Measurements from ENCODE around the gene CENPH.
A peak's percentile ranks its signal among the peaks of the same experiment; 100 is the strongest.

Gene CENPH

GRCh38 chr5:69156456-69156855 is 32.9 kb upstream of the CENPH start:
- H3K4me3 ChIP-seq (replicated peaks; ENCODE audit: low read depth, low read length) = no peak overlapping the region
- no peak for DNase-seq (ENCODE audit: extremely low read depth, low read depth)
- no peak for TF ChIP-seq CTCF (IDR thresholded peaks at IDR 0.05; ENCODE audit: low read depth, low read length, missing control alignments)

GRCh38 chr5:69158039-69158438 is 31.3 kb upstream of the CENPH start:
- no peak for TF ChIP-seq CTCF (IDR thresholded peaks at IDR 0.05; ENCODE audit: low read depth, low read length, missing control alignments)
- H3K4me3 ChIP-seq (replicated peaks; ENCODE audit: low read depth, low read length) = no peak overlapping the region
- no peak for DNase-seq (ENCODE audit: extremely low read depth, low read depth)

- DNase-seq (ENCODE audit: extremely low read depth, low read depth) = no peak
- no peak for TF ChIP-seq CTCF (IDR thresholded peaks at IDR 0.05; ENCODE audit: low read depth, low read length, missing control alignments)
- H3K4me3 ChIP-seq (replicated peaks; ENCODE audit: low read depth, low read length) = no peak overlapping the region
These were observed 28.7 kb upstream of the CENPH start for GRCh38 chr5:69160651-69161050.

- peak within 1 kb of the TSS; percentile 95 for H3K4me3 ChIP-seq (replicated peaks; ENCODE audit: low read depth, low read length)
- DNase-seq (ENCODE audit: extremely low read depth, low read depth) = peak; percentile 91
- no peak for TF ChIP-seq CTCF (IDR thresholded peaks at IDR 0.05; ENCODE audit: low read depth, low read length, missing control alignments)
These were observed 22.5 kb upstream of the CENPH start, which contains the start of gene CCNB1 for GRCh38 chr5:69166686-69167492. TSS of gene CCNB1 (plus strand) at chr5:69167150. CDS start at chr5:69167263, 113 bp downstream.

- peak overlapping the region; percentile 95 for H3K4me3 ChIP-seq (replicated peaks; ENCODE audit: low read depth, low read length)
- TF ChIP-seq CTCF (IDR thresholded peaks at IDR 0.05; ENCODE audit: low read depth, low read length, missing control alignments) = no peak
- DNase-seq (ENCODE audit: extremely low read depth, low read depth) = no peak
These were observed 21.9 kb upstream of the CENPH start for GRCh38 chr5:69167493-69167855.

- no peak for TF ChIP-seq CTCF (IDR thresholded peaks at IDR 0.05; ENCODE audit: low read depth, low read length, missing control alignments)
- peak overlapping the region; percentile 95 for H3K4me3 ChIP-seq (replicated peaks; ENCODE audit: low read depth, low read length)
- DNase-seq (ENCODE audit: extremely low read depth, low read depth) = no peak
These were observed 21.5 kb upstream of the CENPH start for GRCh38 chr5:69167929-69168328.

Data from HFF-Myc (cell line).